ENCODE results near the gene TMEM258.
A peak's percentile ranks its signal among the peaks of the same experiment; 100 is the strongest.

TMEM258 gene

DNA sequence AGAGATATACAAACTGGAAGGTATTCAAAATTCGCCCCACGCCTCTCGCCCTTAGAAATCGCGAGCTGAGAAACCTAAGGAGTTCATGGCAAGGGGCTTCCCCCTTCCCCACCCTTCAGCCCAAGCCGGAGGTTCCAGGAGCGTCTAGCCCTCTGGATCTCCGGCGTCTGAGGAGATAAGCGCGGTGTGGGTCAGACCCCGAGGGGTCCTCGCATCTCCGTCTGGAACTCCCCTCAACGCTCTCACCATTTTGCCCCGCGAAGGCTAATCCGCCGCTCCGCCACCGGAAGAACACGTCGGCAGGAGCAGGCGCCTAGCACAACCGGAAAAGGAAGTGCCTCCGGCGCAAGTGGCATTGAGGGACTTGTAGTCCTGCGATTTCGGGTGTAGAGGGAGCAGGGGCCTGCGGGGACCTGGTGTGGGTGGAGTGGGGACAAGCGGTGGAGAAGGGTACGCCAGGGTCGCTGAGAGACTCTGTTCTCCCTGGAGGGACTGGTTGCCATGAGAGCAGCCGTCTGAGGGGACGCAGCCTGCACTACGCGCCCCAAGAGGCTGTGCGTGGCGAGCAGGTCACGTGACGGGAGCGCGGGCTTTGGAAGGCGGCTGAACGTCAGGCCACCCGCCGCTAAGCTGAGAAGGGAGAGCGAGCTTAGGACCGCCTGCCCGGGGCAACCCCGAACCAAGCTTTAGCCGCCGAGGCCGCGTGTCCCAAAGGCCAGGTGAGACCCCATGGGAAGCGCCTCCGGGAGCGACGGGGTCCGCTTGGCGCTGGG is at the start of gene TMEM258, which contains the start of gene FEN1:
TMEM258 (minus strand) TSS at position 290 of the 773 bp plus-strand sequence; CDS start at position 249, 41 bp downstream.
FEN1 (plus strand) TSS at position 602 of the 773 bp plus-strand sequence. CDS start 2,451 bp downstream, outside the sequence.
- peak; percentile 80 for DNase-seq

DNA sequence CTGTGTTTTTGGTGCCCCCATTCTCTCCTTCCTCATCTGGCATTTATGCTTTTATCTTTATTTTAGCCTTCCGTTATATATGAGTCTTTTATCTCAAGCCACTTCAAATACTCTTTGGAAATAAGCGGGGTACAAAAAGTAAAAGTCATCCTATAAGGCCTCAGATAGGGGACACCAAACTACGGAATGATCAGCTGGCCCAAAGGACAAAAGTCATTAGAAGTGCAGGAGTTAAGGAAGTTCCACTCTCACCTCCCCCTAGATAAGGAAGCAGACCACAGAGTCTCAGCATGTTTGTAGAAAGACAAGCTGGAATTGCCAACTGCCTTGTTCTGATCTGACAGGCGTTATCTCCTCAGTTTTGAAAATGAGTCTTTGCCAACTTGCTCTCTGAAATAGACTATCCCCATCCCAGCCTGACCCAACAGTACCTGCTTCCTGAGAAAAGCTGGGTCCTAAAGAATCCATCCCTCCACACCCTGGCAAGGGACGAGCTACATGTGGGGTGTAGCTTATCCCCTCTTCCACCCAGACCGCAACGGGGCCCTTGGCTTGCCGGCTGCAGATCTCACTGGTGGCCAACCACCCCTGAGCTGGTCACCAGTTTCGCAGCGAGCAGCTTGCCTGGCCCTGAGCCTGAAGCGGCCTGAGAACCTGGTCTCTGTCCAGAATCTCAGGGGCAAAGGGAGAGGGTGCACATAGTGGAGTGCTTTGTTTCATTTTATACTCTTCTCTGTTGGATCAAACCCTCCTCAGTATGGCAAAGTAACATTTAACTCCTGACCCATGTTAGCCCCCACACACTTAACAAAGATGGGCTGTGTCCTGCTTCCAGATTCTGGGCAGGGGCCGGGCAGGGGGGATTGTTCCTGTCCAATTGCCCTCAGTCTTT is 49.5 kb upstream of the TMEM258 start:
- DNase-seq = no peak

DNA sequence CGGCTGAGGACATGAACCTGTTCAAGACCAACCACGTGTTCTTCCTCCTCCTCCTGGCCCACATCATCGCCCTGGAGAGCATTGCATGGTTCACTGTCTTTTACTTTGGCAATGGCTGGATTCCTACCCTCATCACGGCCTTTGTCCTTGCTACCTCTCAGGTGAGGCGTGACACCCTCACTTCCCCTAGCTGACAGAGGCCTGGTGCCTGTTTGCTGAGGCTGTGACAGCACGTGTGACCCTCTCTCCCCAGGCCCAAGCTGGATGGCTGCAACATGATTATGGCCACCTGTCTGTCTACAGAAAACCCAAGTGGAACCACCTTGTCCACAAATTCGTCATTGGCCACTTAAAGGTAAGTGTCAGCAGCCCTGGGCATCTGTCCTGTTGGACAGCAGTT is 48.0 kb upstream of the TMEM258 start:
- no peak for DNase-seq

DNA sequence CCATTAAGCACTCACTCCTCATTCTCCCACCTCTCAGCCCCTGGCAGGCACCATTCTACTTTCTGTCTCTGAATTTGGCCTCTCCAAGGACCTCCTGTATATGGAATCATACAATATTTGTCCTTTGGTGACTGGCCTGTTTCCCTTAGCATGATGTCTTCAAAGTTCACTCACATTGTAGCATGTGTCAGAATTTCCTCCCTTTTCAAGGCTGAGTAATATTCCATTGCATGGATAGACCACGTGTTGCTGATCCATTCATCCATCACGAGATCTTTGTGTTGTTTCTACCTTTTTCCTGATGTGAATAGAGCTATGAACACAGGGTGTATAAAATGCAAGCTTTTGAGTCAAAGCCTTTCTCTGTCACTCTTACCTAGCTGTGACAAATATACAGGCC is 47.3 kb upstream of the TMEM258 start:
- no peak for DNase-seq

DNA sequence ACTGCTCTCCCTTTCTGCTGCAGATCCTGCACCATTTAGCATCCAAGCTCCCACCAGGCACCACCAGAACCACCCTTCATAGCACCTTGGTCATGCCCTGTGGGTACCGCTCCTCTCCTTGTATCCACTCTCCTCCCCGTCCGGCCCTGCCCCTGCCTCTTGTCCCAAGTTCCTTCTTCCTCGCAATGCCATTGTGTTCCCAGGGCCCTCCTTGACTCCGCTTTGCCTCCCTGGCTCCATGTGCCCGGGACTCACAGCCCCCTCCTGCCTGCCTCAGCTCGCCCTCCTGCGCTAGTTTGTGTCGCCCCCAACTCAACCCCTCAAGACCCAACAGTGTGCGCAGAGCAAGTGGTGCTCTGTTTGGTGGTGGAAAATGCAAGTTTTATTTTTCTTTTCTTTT is 46.5 kb upstream of the TMEM258 start:
- DNase-seq = no peak

DNA sequence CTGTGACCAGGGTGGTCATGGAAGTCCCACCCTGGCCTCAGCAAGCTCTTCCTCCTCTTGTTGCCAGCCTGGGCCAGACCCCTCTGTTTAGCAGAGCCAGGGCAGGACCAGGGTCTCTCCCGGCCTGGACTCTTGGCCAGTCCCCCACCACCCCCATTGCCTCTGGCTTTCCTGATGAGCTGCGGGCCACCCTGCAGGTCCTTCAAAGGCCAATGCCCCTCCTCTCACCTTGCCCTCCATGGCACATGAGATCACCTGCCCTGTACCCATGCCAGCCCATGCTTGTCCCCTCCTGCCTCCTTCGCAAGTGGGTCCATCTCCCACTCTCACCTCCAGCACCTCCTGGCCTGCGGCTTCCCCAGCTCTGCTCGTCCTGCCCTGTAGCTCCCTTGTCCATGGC is 46.1 kb upstream of the TMEM258 start:
- no peak for DNase-seq

DNA sequence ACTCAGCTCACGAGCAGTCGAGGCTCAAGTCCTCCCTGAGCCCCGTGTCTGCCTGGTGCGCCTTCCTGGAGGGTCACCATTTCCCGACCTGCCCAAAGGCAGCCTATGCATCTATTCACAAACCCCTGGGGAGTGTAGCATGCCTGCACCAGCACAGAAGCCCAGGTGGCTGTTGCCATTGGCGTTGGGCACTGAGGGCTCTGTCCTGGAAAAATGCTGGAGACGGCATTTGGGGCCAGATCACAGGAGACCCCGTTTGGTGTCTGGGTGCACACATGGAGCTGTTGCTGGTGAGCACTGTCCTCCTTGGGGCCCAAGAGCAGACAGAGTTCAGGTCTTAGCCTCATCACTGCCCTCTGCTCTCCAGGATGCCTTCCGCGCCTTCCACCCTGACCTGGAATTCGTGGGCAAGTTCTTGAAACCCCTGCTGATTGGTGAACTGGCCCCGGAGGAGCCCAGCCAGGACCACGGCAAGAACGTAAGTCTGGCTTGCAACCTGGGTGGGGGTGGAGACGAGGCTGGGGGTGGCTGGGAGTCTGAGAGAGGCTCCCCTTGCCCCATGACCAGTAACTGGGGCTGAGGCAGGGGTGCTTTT is 45.1 kb upstream of the TMEM258 start:
- no peak for DNase-seq

DNA sequence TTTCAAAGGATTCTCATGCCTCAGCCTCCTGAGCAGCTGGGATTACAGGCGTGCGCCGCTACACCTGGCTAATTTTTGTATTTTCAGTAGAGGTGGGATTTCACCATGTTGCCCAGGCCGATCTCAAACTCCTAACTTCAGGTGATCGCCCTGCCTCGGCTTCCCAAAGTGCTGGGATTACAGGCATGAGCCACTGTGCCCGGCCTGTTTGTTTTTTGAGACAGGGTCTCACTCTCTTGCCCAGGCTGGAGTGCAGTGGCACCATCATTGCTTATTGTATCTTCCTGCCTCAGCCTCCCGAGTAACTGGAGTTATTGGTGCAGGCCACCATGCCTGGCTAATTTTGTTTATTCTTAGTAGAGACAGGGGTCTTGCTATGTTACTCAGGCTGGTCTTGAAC is 43.8 kb upstream of the TMEM258 start:
- DNase-seq = no peak

DNA sequence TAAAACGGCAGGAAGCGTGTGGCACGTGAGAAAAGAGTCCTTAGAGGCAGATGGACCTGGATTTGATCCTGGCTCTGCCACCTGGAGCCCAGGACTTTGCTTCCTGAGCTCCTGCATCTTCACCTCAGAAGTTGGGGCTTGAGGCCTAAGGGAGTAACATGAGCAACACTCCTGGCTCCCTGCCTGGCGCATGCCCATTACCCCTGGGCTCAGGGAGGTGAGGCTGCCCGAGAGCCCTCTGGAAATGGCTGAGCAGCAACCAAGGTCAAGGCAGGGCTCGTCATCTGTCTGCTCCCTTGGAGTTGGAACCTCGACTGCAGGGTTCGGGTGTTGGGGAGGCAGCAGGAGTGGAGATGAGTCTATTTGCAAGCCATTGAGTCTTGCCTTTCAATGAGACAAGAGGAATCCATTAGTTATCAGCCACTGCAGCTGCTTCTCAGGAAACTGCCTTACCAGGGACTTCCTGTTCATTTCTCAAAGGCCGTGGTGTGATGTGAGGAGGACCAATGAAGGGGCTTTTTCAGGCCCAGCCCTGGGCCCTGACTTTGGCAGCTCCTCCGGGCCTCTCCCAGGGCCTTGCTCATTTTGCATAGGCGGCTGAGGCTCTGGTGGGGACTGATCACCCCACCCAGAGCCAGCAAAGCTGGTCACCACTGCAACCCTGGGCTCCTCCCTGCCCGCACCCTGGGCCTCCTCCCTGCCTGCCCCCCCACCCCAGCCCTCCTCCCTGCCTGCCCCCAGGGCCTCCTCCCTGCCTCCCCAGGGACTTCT is 42.1 kb upstream of the TMEM258 start:
- DNase-seq = no peak

DNA sequence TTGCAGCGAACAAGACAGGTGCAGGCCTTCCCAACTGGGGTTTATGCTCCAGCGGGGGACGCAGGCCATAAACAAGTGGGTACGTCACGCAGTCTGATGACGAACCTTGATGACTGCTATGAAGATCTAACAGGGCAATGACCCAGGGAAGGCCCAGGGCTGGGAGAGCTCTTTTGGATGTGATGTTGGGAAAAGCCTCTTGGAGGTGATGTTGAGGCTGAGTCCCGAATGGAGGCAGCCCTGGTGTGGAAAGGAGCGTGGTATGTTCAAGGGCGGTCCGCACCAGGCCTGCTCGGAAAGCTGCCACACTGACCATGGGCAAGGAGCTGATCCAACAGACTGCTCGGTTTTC is 41.5 kb upstream of the TMEM258 start:
- DNase-seq = no peak

DNA sequence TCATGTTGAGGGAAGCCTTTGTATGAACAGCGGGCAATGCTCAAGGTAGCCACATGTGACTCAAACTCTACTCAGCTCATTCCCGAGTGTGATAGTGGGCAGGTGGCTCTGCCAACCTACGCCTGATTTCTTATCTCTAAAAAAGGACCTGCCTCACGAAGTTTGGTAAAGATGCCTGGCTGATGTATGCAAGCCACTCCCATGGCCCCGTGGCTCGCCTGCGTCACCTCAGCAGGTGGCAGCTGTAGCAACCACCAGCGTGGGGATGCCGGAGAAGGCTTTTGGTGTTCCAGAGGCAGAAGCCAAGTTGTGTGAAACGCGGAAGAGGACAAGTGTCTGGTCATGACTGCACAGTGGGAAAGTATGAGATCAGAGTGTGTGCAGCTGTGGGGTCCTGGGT is 41.1 kb upstream of the TMEM258 start:
- DNase-seq = no peak

DNA sequence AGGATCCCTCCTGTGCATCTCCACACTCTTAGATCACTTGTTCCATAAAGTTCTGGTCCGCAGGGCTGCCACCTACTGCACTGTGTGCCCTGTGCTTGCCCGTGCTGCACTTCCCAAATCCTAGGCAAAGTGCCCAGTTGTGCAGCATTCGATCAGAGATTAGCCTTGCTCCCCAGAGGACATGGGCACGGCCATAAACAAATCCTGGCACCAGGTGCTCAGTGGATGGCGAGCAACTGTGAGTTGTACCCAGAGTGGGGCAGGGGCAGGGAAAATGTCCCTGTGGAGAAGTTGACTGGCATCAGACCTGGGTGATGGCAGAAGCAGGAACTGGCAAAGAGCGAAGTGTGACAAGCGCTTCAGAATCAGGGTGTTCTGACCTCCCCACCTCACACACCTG is 40.4 kb upstream of the TMEM258 start:
- DNase-seq = no peak

DNA sequence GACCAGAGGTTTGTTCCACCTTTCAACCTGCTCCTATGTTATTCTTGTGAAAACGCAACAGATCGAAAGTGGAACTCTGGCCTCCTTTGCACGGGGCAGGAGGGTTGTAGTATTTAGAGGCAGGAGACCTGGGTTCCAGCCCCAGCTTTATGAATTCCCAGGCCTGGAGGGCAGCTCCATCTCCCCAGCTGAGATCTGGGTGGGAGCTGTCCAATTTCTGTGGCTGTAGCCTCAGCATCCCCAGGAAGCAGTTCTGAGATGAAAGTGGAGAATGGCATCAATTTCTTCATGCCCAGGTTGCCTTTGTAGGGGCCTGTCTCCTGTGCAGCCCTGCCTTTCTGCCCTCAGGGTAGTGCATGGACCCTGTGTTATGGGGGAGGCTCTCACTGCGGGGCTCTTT is 39.8 kb upstream of the TMEM258 start:
- no peak for DNase-seq

DNA sequence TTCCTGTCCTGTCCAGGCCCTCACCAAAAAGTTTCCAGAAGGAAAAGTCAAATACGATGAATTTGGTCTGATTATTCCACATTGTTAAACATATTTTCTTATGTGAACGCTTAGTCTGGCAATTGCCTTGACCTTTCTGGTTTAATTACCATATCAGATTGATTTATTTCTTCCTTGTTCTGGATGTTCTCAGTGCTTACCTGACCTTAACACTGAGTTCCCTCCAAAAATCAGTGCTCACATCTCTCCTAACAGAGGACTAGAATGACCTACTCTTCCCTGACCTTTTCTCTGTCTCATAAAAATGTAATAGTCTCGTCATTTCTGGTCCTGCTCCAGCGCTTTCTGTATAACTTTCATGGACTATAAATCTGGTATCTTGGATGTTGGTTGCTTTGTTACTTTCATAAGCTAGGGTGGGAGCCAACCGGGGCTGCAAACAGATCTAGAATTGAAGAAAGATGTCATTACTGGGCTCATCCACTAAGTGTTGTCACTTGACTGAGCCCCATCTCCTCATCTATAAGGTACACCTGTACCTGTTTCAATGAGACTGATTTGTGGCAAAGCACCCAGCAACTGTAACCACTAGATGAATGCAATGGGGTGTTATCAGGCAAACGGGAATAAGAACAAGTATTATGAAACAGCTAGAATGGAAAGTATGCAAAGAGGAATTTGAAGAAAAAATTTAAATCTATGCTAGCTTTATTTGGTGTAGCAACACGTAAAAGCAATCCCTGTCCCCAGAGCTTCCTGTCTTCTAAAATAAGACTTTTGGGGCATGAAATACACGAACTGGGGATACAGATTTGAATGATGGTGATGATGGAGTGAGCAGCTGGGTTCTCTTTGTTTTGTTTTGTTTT is 38.1 kb upstream of the TMEM258 start:
- no peak for DNase-seq

DNA sequence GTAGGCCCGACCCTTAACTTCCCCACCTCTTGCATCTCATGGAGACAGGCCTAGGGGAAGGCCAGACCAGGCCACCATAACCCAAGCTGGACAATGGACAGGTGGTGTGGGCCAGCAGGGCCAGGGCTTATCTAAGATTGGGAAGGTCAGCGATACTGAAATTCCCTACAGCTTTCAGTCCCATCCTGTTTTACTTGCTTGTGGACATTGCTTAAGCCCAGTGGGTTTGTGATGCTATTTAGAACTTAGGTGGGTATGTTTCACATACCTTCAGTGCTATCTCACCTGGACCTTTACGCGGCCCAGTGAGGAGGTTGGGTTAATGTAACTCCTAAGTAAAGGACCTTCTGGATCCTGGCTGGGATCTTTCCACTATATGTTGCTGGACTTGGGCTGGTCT is 37.4 kb upstream of the TMEM258 start:
- DNase-seq = no peak

DNA sequence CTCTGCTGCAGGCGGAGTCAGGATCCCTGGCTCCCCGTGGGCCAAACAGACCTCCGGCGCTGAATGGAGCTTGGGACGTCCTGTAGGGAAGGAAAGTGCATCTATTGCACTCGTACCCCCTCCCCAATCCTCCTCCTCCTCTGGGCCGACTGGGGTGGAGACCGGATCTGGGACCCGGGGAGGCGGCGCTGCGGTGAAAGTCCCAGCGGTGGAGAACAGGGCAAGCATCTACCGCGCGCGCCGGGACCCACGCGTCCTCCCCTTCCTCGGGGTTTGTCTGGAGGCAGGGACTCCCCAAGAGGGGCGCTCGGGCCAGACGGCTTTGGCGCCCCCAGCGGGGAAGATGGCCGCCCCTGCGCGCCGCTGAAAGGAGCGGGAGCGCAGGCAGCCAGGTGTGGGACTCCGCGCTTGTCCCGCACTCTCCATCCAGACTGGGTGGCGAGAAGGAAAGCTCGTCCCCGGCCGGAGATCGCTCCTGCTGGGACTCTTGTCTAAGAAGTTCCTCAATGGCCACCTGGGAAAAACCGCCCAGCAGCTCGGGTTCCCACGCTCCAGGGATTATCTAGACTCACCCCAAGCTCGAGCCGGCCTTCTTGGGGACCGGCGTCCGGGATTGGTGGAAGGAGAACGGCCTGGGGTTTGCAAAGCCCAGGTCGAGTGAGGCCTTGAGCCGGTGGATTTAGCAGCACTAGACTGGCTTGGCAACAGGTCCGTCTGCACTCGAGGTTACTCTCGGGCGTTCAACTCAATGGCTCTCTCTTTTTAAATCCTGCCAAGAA is 36.4 kb upstream of the TMEM258 start:
- no peak for DNase-seq

DNA sequence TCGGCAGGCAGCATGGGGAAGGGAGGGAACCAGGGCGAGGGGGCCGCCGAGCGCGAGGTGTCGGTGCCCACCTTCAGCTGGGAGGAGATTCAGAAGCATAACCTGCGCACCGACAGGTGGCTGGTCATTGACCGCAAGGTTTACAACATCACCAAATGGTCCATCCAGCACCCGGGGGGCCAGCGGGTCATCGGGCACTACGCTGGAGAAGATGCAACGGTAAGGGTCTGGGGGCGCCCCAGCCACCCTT is 35.9 kb upstream of the TMEM258 start:
- DNase-seq = no peak

DNA sequence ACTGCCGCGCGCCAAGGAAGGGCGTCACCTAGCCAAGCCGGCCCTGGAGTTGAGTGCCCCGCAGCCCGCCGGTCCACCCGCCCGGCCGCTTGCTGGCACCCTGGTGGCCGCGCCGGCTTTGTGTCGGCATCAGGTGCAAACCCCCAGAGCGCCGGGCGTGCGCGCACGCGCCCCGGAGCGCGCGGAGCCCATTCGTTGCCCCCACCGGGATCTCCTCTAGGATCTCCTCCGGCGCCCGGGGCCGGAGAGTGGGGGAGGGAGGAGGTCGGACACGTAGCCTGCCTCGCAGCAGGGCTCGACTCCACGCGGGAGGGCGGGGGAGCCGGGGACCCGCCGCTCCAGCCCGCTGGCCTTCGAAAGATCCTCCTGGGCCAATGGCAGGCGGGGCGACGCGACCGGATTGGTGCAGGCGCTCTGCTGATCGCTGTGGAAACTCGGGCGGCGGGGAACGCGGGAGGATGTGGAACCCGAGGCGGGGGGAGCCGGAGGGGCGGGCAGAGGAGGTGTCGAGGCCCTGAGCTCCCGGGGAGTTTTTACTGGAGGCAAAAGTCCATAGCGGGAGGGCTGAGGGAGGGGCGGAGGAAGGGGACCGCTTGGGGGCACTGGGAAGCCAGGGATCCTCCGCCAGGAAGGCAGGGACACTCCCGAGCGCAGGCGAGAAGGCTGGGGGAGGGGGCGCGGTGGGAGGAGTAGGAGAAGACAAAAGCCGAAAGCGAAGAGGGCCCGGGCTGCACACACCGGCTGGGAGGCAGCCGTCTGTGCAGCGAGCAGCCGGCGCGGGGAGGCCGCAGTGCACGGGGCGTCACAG is 35.4 kb upstream of the TMEM258 start, which contains the start of gene FADS2:
FADS2 (plus strand) TSS at position 730 of the 808 bp plus-strand sequence. CDS start 91 bp downstream, outside the sequence.
- DNase-seq = peak; percentile 52

DNA sequence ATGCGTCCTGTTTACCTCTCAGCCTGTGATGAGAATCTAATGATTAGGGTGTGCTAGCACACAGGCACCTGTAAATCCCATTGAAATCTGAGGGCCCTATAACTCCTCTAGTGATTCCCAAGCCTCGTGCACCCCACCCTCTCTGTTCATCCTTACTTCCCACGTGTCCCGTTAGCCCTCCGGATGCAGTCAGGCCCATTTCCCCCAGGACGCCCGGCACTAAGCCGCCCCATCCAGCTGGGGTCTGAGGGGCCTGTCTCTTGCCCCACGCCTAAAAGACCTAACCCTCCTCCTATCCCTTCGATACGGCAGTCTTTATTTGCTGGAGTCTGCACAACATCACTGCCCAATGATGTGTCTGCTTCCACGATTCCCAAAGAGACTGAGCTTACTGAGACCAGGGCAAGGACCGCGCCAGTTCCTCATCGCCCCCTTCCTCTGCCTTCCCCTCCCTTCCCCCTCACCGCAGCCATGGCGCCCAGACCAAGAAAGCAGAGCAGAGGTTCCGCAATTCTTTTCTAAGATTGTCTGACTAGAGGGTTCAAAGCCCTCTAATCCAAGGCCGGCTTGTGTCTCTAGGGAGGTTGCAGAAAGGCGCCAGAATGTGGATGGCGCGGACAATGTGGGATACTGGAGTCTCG is 34.7 kb upstream of the TMEM258 start:
- DNase-seq = no peak

DNA sequence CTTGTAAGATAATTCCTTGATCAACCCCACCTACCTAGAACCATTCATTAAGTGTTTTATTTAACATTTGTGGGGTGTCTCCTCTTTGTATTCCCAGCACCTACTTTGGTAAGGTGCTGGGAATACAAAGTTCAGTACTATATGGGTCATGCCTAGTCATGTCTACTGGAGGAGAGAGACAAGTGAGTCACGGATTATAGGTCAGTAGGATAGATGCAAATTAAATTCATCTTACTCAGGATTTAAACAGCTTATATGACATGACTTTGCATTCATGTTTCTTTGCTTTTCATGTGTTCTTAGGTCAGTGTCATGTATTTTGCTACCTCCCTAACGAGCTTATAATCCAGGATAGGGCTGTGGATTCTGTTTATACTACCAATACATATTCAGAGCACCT is 27.8 kb upstream of the TMEM258 start:
- DNase-seq = no peak
